ENCODE measurements around the gene SYNDIG1. TPM values are rescaled to one million over a fixed set of nuclear protein-coding genes. Genes with fewer than 3 reads are reported as not detected.

The SYNDIG1 gene
- polyA plus RNA-seq, 1 experiment, result 1.7 TPM

GRCh38 chr20:24584538-24585356 lies 115.3 kb downstream of the SYNDIG1 start:
- no peak for DNase-seq (ENCODE audit: low read depth)
- H3K36me3 ChIP-seq (ENCODE audit: control insufficient read depth, insufficient read depth, low read length), result no peaks in the 10 kb centered on the region
- ChIA-PET POLR2A (no interaction called here), CTCF (no interaction called here)
- no peaks in the 10 kb centered on the region for H3K27me3 ChIP-seq (ENCODE audit: control insufficient read depth, insufficient read depth, low read length)
- no peak for TF ChIP-seq CTCF (IDR thresholded peaks at IDR 0.05; ENCODE audit: insufficient read depth, low read depth, low read length)
- H3K4me3 ChIP-seq (ENCODE audit: low read depth, low read length), result no peak overlapping the region

GRCh38 chr20:24585796-24586522 lies 116.5 kb downstream of the SYNDIG1 start:
- no peaks in the 10 kb centered on the region for H3K27me3 ChIP-seq (ENCODE audit: control insufficient read depth, insufficient read depth, low read length)
- DNase-seq (ENCODE audit: low read depth), result no peak
- H3K36me3 ChIP-seq (ENCODE audit: control insufficient read depth, insufficient read depth, low read length), result no peaks in the 10 kb centered on the region; the same call in 1 of the 2 replicates
- ChIA-PET POLR2A (no interaction called here), CTCF (interaction anchor here (0.6 kb wide), 1 partner anchor 113 kb away, joined by 4 read pairs; no protein-coding TSS in a partner anchor)
- TF ChIP-seq CTCF (IDR thresholded peaks at IDR 0.05; ENCODE audit: insufficient read depth, low read depth, low read length), result no peak
- no peak overlapping the region for H3K4me3 ChIP-seq (ENCODE audit: low read depth, low read length)

GRCh38 chr20:24586523-24586840 lies 117.1 kb downstream of the SYNDIG1 start:
- CTCF ChIA-PET, result interaction anchor here (0.6 kb wide), 1 partner anchor 113 kb away, joined by 4 read pairs; no protein-coding TSS in a partner anchor
- TF ChIP-seq CTCF (IDR thresholded peaks at IDR 0.05; ENCODE audit: insufficient read depth, low read depth, low read length), result no peak
- POLR2A ChIA-PET, result no interaction called here
- Histone ChIP-seq H3K4me3 (ENCODE audit: low read depth, low read length) (no peak overlapping the region), H3K36me3 (ENCODE audit: control insufficient read depth, insufficient read depth, low read length) (no peaks in the 10 kb centered on the region; the same call in 1 of the 2 replicates), H3K27me3 (ENCODE audit: control insufficient read depth, insufficient read depth, low read length) (no peaks in the 10 kb centered on the region)
- DNase-seq (ENCODE audit: low read depth), result no peak

- TF ChIP-seq CTCF (IDR thresholded peaks at IDR 0.05; ENCODE audit: insufficient read depth, low read depth, low read length), result no peak
- CTCF ChIA-PET, result no interaction called here
- POLR2A ChIA-PET, result no interaction called here
- Histone ChIP-seq H3K36me3 (ENCODE audit: control insufficient read depth, insufficient read depth, low read length) (no peaks in the 10 kb centered on the region; the same call in 1 of the 2 replicates), H3K4me3 (ENCODE audit: low read depth, low read length) (no peak overlapping the region), H3K27me3 (ENCODE audit: control insufficient read depth, insufficient read depth, low read length) (no peaks in the 10 kb centered on the region)
- DNase-seq (ENCODE audit: low read depth), result no peak
These were observed 118.1 kb downstream of the SYNDIG1 start for GRCh38 chr20:24587384-24588046.

GRCh38 chr20:24588047-24588635 lies 118.7 kb downstream of the SYNDIG1 start:
- Histone ChIP-seq H3K4me3 (ENCODE audit: low read depth, low read length) (no peak overlapping the region), H3K36me3 (ENCODE audit: control insufficient read depth, insufficient read depth, low read length) (no peaks in the 10 kb centered on the region; the same call in 1 of the 2 replicates), H3K27me3 (ENCODE audit: control insufficient read depth, insufficient read depth, low read length) (no peaks in the 10 kb centered on the region)
- TF ChIP-seq CTCF (IDR thresholded peaks at IDR 0.05; ENCODE audit: insufficient read depth, low read depth, low read length), result no peak
- DNase-seq (ENCODE audit: low read depth), result no peak
- ChIA-PET POLR2A (no interaction called here), CTCF (no interaction called here)

All from BJ (cell line).